ENCODE data around the gene MOGAT1.

MOGAT1 gene

GRCh38 chr2:222731201-222731621 lies 59.8 kb downstream of the MOGAT1 start:
- no peak overlapping the region for H3K27ac ChIP-seq (ENCODE audit: low read depth, low read length)
- no peaks in the 10 kb centered on the region for H3K36me3 ChIP-seq (ENCODE audit: control insufficient read depth, insufficient read depth, low read length)
- H3K4me3 ChIP-seq (ENCODE audit: low read depth, low read length), result no peak overlapping the region
- no peaks in the 10 kb centered on the region for H3K27me3 ChIP-seq (ENCODE audit: control insufficient read depth, insufficient read depth, low read length)
- no peak overlapping the region for H3K9ac ChIP-seq (ENCODE audit: low read depth, low read length)
- no peaks in the 10 kb centered on the region for H3K9me3 ChIP-seq (ENCODE audit: control insufficient read depth, insufficient read depth, low read length)
- no peaks in the 10 kb centered on the region for H3K4me1 ChIP-seq (ENCODE audit: control insufficient read depth, insufficient read depth, low read length)

- no peaks in the 10 kb centered on the region for H3K4me1 ChIP-seq (ENCODE audit: control insufficient read depth, insufficient read depth, low read length)
- H3K9me3 ChIP-seq (ENCODE audit: control insufficient read depth, insufficient read depth, low read length), result no peaks in the 10 kb centered on the region
- no peaks in the 10 kb centered on the region for H3K27me3 ChIP-seq (ENCODE audit: control insufficient read depth, insufficient read depth, low read length)
- H3K27ac ChIP-seq (ENCODE audit: low read depth, low read length), result no peak overlapping the region
- H3K36me3 ChIP-seq (ENCODE audit: control insufficient read depth, insufficient read depth, low read length), result no peaks in the 10 kb centered on the region
- no peak overlapping the region for H3K9ac ChIP-seq (ENCODE audit: low read depth, low read length)
- no peak overlapping the region for H3K4me3 ChIP-seq (ENCODE audit: low read depth, low read length)
Measured at GRCh38 chr2:222732489-222733178, 61.2 kb downstream of the MOGAT1 start.

- Histone ChIP-seq H3K9ac (ENCODE audit: low read depth, low read length) (no peak overlapping the region), H3K27me3 (ENCODE audit: control insufficient read depth, insufficient read depth, low read length) (no peaks in the 10 kb centered on the region), H3K27ac (ENCODE audit: low read depth, low read length) (no peak overlapping the region), H3K4me1 (ENCODE audit: control insufficient read depth, insufficient read depth, low read length) (peaks cover 6% of the 10 kb centered on the region; the same call in 1 of the 2 replicates), H3K9me3 (ENCODE audit: control insufficient read depth, insufficient read depth, low read length) (no peaks in the 10 kb centered on the region), H3K4me3 (ENCODE audit: low read depth, low read length) (no peak overlapping the region), H3K36me3 (ENCODE audit: control insufficient read depth, insufficient read depth, low read length) (no peaks in the 10 kb centered on the region)
Measured at GRCh38 chr2:222733470-222733845, 62.0 kb downstream of the MOGAT1 start.

GRCh38 chr2:222733846-222734702 lies 62.6 kb downstream of the MOGAT1 start:
- Histone ChIP-seq H3K27ac (ENCODE audit: low read depth, low read length) (no peak overlapping the region), H3K9ac (ENCODE audit: low read depth, low read length) (no peak overlapping the region), H3K4me3 (ENCODE audit: low read depth, low read length) (no peak overlapping the region), H3K27me3 (ENCODE audit: control insufficient read depth, insufficient read depth, low read length) (no peaks in the 10 kb centered on the region), H3K36me3 (ENCODE audit: control insufficient read depth, insufficient read depth, low read length) (no peaks in the 10 kb centered on the region), H3K4me1 (ENCODE audit: control insufficient read depth, insufficient read depth, low read length) (peaks cover 12% of the 10 kb centered on the region), H3K9me3 (ENCODE audit: control insufficient read depth, insufficient read depth, low read length) (no peaks in the 10 kb centered on the region)

- Histone ChIP-seq H3K9ac (ENCODE audit: low read depth, low read length) (no peak overlapping the region), H3K27ac (ENCODE audit: low read depth, low read length) (no peak overlapping the region), H3K4me1 (ENCODE audit: control insufficient read depth, insufficient read depth, low read length) (peaks cover 16% of the 10 kb centered on the region)
Measured at GRCh38 chr2:222734703-222735014, 63.2 kb downstream of the MOGAT1 start.

GRCh38 chr2:222736301-222736700 lies 64.8 kb downstream of the MOGAT1 start:
- Histone ChIP-seq H3K27ac (ENCODE audit: low read depth, low read length) (no peak overlapping the region), H3K36me3 (ENCODE audit: control insufficient read depth, insufficient read depth, low read length) (no peaks in the 10 kb centered on the region), H3K9me3 (ENCODE audit: control insufficient read depth, insufficient read depth, low read length) (no peaks in the 10 kb centered on the region), H3K4me3 (ENCODE audit: low read depth, low read length) (no peak overlapping the region), H3K27me3 (ENCODE audit: control insufficient read depth, insufficient read depth, low read length) (no peaks in the 10 kb centered on the region), H3K9ac (ENCODE audit: low read depth, low read length) (no peak overlapping the region), H3K4me1 (ENCODE audit: control insufficient read depth, insufficient read depth, low read length) (peaks cover 16% of the 10 kb centered on the region)

More at GRCh38 chr2:222734703-222735014, 63.2 kb downstream of the MOGAT1 start:
- Histone ChIP-seq H3K4me3 (ENCODE audit: low read depth, low read length) (no peak overlapping the region), H3K36me3 (ENCODE audit: control insufficient read depth, insufficient read depth, low read length) (no peaks in the 10 kb centered on the region), H3K9me3 (ENCODE audit: control insufficient read depth, insufficient read depth, low read length) (no peaks in the 10 kb centered on the region), H3K27me3 (ENCODE audit: control insufficient read depth, insufficient read depth, low read length) (no peaks in the 10 kb centered on the region)

GRCh38 chr2:222736924-222737323 lies 65.5 kb downstream of the MOGAT1 start:
- H3K9ac ChIP-seq (ENCODE audit: low read depth, low read length), result no peak overlapping the region
- no peaks in the 10 kb centered on the region for H3K36me3 ChIP-seq (ENCODE audit: control insufficient read depth, insufficient read depth, low read length)
- peaks cover 16% of the 10 kb centered on the region for H3K4me1 ChIP-seq (ENCODE audit: control insufficient read depth, insufficient read depth, low read length)
- H3K27ac ChIP-seq (ENCODE audit: low read depth, low read length), result no peak overlapping the region
- H3K4me3 ChIP-seq (ENCODE audit: low read depth, low read length), result no peak overlapping the region
- no peaks in the 10 kb centered on the region for H3K27me3 ChIP-seq (ENCODE audit: control insufficient read depth, insufficient read depth, low read length)
- no peaks in the 10 kb centered on the region for H3K9me3 ChIP-seq (ENCODE audit: control insufficient read depth, insufficient read depth, low read length)

- no peaks in the 10 kb centered on the region for H3K36me3 ChIP-seq (ENCODE audit: control insufficient read depth, insufficient read depth, low read length)
- H3K9me3 ChIP-seq (ENCODE audit: control insufficient read depth, insufficient read depth, low read length), result no peaks in the 10 kb centered on the region
- peaks cover 16% of the 10 kb centered on the region for H3K4me1 ChIP-seq (ENCODE audit: control insufficient read depth, insufficient read depth, low read length)
- H3K4me3 ChIP-seq (ENCODE audit: low read depth, low read length), result no peak overlapping the region
- H3K27me3 ChIP-seq (ENCODE audit: control insufficient read depth, insufficient read depth, low read length), result no peaks in the 10 kb centered on the region
- no peak overlapping the region for H3K27ac ChIP-seq (ENCODE audit: low read depth, low read length)
- H3K9ac ChIP-seq (ENCODE audit: low read depth, low read length), result no peak overlapping the region
Measured at GRCh38 chr2:222738312-222738711, 66.9 kb downstream of the MOGAT1 start.

- 0 out of 2 replicates have a peak overlapping the region, but pooled peaks have one; percentile 11 for H3K4me3 ChIP-seq (ENCODE audit: low read depth, low read length)
- no peak overlapping the region for H3K9ac ChIP-seq (ENCODE audit: low read depth, low read length)
- H3K9me3 ChIP-seq (ENCODE audit: control insufficient read depth, insufficient read depth, low read length), result no peaks in the 10 kb centered on the region
- H3K36me3 ChIP-seq (ENCODE audit: control insufficient read depth, insufficient read depth, low read length), result no peaks in the 10 kb centered on the region
- H3K4me1 ChIP-seq (ENCODE audit: control insufficient read depth, insufficient read depth, low read length), result peaks cover 16% of the 10 kb centered on the region
- no peaks in the 10 kb centered on the region for H3K27me3 ChIP-seq (ENCODE audit: control insufficient read depth, insufficient read depth, low read length)
- H3K27ac ChIP-seq (ENCODE audit: low read depth, low read length), result no peak overlapping the region
Measured at GRCh38 chr2:222738809-222739208, 67.4 kb downstream of the MOGAT1 start.

- H3K27me3 ChIP-seq (ENCODE audit: control insufficient read depth, insufficient read depth, low read length), result no peaks in the 10 kb centered on the region
- H3K36me3 ChIP-seq (ENCODE audit: control insufficient read depth, insufficient read depth, low read length), result no peaks in the 10 kb centered on the region
- H3K9ac ChIP-seq (ENCODE audit: low read depth, low read length), result no peak overlapping the region
- H3K9me3 ChIP-seq (ENCODE audit: control insufficient read depth, insufficient read depth, low read length), result no peaks in the 10 kb centered on the region
- H3K4me3 ChIP-seq (ENCODE audit: low read depth, low read length), result no peak overlapping the region
- H3K27ac ChIP-seq (ENCODE audit: low read depth, low read length), result no peak overlapping the region
- peaks cover 16% of the 10 kb centered on the region for H3K4me1 ChIP-seq (ENCODE audit: control insufficient read depth, insufficient read depth, low read length)
Measured at GRCh38 chr2:222739939-222740338, 68.5 kb downstream of the MOGAT1 start.

- Histone ChIP-seq H3K27me3 (ENCODE audit: control insufficient read depth, insufficient read depth, low read length) (no peaks in the 10 kb centered on the region), H3K9me3 (ENCODE audit: control insufficient read depth, insufficient read depth, low read length) (no peaks in the 10 kb centered on the region), H3K36me3 (ENCODE audit: control insufficient read depth, insufficient read depth, low read length) (no peaks in the 10 kb centered on the region), H3K9ac (ENCODE audit: low read depth, low read length) (no peak overlapping the region), H3K4me1 (ENCODE audit: control insufficient read depth, insufficient read depth, low read length) (peaks cover 34% of the 10 kb centered on the region), H3K4me3 (ENCODE audit: low read depth, low read length) (no peak overlapping the region), H3K27ac (ENCODE audit: low read depth, low read length) (no peak overlapping the region)
Measured at GRCh38 chr2:222743251-222743812, 71.9 kb downstream of the MOGAT1 start.
